Thoracic aorta (tissue), 2 donors: Measurements from ENCODE around the gene KIF18B. TPM values are rescaled to one million over a fixed set of nuclear protein-coding genes. Genes with fewer than 3 reads are reported as not detected.

Source experiments
- ATAC-seq: fragments of 150-250 bp; one replicate; pipeline ENCODE4 v1.8.0; 2017; ENCODE audit warnings: low read depth; ENCODE audit not compliant: insufficient number of reproducible peaks, low FRiP score
- DNase-seq: peaks from one replicate; pipeline ENCODE4 v3.0.0-alpha.2; 2020; ENCODE audit warnings: low spot score
- H3K27ac ChIP-seq, 2 donors: fragments of 200-600 bp; sonication (generic); 1 replicate in 1 of 2; 2 replicates in 1 of 2; pipeline ENCODE4 v1.5.1; 2016; ENCODE audit warnings: mild to moderate bottlenecking in 2 of 2, moderate library complexity in 2 of 2
- H3K27me3 ChIP-seq: fragments of 200-600 bp; sonication (generic); replicated peaks from 2 replicates; pipeline ENCODE4 v1.6.0; 2016; ENCODE audit warnings: mild to moderate bottlenecking; ENCODE audit not compliant: insufficient read depth
- H3K36me3 ChIP-seq: fragments of 200-600 bp; sonication (generic); one replicate; pipeline ENCODE4 v1.5.1; 2016
- H3K4me1 ChIP-seq, 2 donors: fragments of 200-600 bp; sonication (generic); 1 replicate in 1 of 2; 2 replicates in 1 of 2; pipeline versions ENCODE4 v1.5.1 to v1.6.0; 2016; ENCODE audit warnings: low read depth in 2 of 2, mild to moderate bottlenecking in 1 of 2; ENCODE audit not compliant: control insufficient read depth in 1 of 2
- H3K4me3 ChIP-seq: fragments of 200-600 bp; sonication (generic); 2 replicates; pipeline ENCODE4 v1.5.1; 2016; ENCODE audit warnings: mild to moderate bottlenecking
- H3K9me3 ChIP-seq: fragments of 200-600 bp; sonication (generic); 2 replicates; pipeline ENCODE4 v1.5.1; 2016
- total RNA-seq, 2 donors: library from RNA; depleted of rRNA; stranded (reverse); fragments of >200 nt; gene quantifications; one replicate each; pipeline versions ENCODE4 v1.1.0 to v1.2.3, GENCODE V29; 2016
- TF ChIP-seq, protein P1 (sequence below): fragments of 200-600 bp; sonication (generic); IDR thresholded peaks from one replicate; pipeline ENCODE4 v1.5.1; 2019; ENCODE audit warnings: antibody characterized with exemption

Gene KIF18B
- total RNA-seq, 2 donors from 2014 or later = 2.0 TPM; not detected in 1

GRCh38 chr17:44903012-44903685 lies 44.4 kb downstream of the KIF18B start:
- Histone ChIP-seq H3K4me1 (peaks cover 9 to 14% of the 10 kb centered on the region in 2 donors), H3K27ac (no peak overlapping the region), H3K36me3 (no peaks in the 10 kb centered on the region), H3K9me3 (no peaks in the 10 kb centered on the region), H3K27me3 (no peaks in the 10 kb centered on the region), H3K4me3 (no peak overlapping the region)
- TF ChIP-seq, protein P1, sequence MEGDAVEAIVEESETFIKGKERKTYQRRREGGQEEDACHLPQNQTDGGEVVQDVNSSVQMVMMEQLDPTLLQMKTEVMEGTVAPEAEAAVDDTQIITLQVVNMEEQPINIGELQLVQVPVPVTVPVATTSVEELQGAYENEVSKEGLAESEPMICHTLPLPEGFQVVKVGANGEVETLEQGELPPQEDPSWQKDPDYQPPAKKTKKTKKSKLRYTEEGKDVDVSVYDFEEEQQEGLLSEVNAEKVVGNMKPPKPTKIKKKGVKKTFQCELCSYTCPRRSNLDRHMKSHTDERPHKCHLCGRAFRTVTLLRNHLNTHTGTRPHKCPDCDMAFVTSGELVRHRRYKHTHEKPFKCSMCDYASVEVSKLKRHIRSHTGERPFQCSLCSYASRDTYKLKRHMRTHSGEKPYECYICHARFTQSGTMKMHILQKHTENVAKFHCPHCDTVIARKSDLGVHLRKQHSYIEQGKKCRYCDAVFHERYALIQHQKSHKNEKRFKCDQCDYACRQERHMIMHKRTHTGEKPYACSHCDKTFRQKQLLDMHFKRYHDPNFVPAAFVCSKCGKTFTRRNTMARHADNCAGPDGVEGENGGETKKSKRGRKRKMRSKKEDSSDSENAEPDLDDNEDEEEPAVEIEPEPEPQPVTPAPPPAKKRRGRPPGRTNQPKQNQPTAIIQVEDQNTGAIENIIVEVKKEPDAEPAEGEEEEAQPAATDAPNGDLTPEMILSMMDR = no peak
- ATAC-seq = no peak
- no peak for DNase-seq

- Histone ChIP-seq H3K27me3 (no peaks in the 10 kb centered on the region), H3K36me3 (no peaks in the 10 kb centered on the region), H3K27ac (no peak overlapping the region), H3K9me3 (no peaks in the 10 kb centered on the region), H3K4me3 (no peak overlapping the region), H3K4me1 (peaks cover 14 to 23% of the 10 kb centered on the region in 2 donors)
- TF ChIP-seq, protein P1 = no peak
- ATAC-seq (no peak), DNase-seq (no peak)
Observed at GRCh38 chr17:44902135-44902760, 45.3 kb downstream of the KIF18B start.

DNA sequence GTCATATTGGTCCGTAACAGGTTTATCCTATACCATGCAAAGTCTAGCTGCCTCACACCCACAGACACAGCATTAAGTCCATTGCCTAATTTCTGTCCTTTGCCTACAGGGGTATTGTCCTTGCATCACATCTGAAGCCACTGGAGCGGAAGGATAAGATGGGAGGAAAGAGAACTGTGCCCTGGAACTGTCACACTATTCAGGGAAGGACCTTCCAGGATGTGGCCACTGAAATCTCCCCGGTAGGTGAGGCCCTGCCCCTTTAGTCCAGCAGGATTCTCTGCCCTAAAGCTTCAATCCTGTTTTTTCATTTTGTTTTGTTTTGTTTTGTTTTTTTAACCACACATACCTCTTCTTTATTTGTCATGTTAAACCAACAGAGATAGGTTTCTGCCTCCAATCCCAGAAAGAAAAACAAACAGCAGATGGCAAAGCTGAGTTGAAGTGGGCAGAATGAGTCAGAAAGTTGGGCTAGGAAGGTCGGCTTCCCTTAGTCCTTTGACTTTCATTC lies 46.1 kb downstream of the KIF18B start:
- ATAC-seq = no peak
- no peaks in the 10 kb centered on the region for H3K9me3 ChIP-seq
- H3K4me3 ChIP-seq = no peak overlapping the region
- no peak for DNase-seq
- no peaks in the 10 kb centered on the region for H3K36me3 ChIP-seq
- TF ChIP-seq, protein P1 = no peak
- no peaks in the 10 kb centered on the region for H3K27me3 ChIP-seq
- peaks cover 14 to 23% of the 10 kb centered on the region in 2 donors for H3K4me1 ChIP-seq
- no peak overlapping the region for H3K27ac ChIP-seq

DNA sequence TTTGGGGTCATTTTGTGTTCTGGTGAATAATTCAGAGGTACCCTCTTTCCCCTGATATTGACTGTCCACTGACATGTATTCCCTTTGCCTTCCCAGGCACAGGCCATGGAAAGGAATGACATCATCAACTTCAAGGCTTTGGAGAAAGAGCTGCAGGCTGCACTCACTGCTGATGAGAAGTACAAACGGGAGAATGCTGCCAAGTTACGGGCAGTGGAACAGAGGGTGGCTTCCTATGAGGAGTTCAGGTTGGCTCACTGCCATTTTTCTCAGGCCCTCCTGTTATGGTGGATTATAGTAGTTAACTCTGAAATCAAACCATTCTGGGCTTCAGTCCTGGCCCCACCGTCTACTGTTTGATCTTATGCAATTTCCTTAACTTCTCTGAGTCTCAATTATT lies 46.7 kb downstream of the KIF18B start:
- ATAC-seq (no peak), DNase-seq (no peak)
- H3K27ac ChIP-seq = no peak overlapping the region

More for the DNA sequence above, 46.7 kb downstream of the KIF18B start:
- TF ChIP-seq, protein P1 = no peak
- H3K4me1 ChIP-seq = peaks cover 14 to 23% of the 10 kb centered on the region in 2 donors
- no peaks in the 10 kb centered on the region for H3K9me3 ChIP-seq
- H3K36me3 ChIP-seq = peaks cover 5% of the 10 kb centered on the region
- H3K4me3 ChIP-seq = no peak overlapping the region
- no peaks in the 10 kb centered on the region for H3K27me3 ChIP-seq
